OCI-LY1 (cell line): ENCODE results near the gene CYP2W1.

Experiments
- CTCF ChIP-seq: fragments of 200-600 bp; sonication (generic), shearing (Covaris generic); IDR thresholded peaks from 2 replicates; pipeline ENCODE4 v1.5.1; 2017; ENCODE audit warnings: mild to moderate bottlenecking, antibody characterized with exemption, low read length, moderate library complexity, mixed read lengths
- EZH2 ChIP-seq: fragments of 200-600 bp; sonication (generic), shearing (Covaris generic); IDR thresholded peaks from 2 replicates; pipeline ENCODE4 v1.8.0; 2017; ENCODE audit warnings: borderline replicate concordance, mixed run types, mild to moderate bottlenecking, antibody characterized with exemption, low read length, moderate library complexity, mixed read lengths

DNA sequence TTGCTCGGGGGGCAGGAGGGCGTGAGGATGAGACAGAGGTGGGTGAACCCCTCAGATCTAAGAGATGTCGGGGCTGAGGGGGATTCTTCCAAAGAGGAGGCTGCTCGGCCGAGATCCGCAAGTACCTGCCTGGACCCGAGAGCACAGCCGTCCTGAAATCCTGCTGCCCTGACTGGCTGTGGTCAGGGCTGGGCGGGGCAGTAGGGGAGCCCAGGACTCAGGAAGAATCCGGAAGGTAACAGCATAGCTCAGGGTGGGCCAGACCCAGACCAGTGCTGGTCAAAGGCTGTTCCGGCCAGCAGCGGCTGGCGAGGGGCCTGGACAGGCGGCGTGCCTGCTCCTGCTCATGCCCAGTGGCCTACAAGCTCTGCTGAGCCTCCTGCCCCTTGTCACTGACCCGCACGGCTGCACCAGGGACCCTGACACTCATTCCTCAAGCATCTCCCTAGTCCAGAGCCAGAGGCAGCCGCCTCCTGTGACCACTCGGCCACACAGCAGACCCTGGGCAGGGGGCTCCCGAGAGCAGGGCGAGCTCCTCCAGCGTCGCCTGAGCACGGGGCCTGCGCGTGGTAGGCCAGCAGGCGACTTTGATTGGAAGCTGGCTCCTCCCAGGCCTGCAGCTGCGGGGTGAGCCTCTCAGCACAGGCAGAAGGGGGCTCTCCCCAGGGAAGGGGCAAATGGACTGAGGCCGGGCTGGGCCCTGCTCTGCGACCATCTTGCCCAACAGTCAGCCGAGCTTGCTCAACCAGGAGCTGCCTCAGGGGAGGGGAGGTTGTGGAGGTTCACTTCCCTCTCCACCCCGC is 25.4 kb upstream of the CYP2W1 start:
- no peak for TF ChIP-seq CTCF
- no peak for TF ChIP-seq EZH2
